ENCODE data around the gene REV1. TPM values are rescaled to one million over a fixed set of nuclear protein-coding genes. Genes with fewer than 3 reads are reported as not detected.

Gene REV1
- total RNA-seq, 1 experiment from 2014 or later: 96.3 TPM

DNA sequence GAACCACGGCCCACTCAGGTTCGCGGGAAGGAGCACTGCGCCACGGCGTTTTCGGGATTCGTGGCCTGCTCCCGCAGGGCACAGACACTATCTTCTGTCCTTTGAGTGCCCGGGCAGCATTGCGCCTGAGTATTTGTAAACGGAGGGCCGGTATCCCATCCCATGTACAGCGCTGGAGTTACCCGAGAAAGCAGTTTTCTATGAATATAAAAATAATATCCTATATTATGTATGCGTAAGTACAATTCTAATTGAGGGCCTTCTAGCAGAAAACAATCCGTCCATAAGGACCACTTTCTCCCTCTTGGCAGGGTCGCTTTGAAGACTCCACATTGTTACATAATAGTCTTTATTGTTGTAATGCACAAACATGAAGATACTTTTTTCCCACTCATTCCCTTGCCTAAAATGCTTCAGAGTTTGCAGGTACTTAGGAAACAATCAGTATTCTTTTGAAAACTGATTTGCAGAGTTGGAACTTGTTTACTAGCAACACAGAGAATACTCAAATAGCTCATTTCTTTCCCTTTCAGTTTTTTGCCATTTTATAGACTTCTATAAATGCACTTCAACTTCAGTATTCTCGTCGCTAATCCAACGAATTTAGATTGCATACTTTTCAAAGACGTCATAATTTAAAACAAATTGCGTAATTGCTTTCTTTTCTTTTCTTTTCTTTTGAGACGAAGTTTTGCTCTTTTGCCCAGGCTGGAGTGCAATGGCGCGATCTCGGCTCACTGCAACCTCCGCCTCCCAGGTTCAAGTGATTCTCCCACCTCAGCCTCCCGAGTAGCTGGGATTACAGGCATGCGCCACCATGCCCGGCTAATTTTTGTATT lies 1.0 kb upstream of the REV1 start:
- H3K4me3 ChIP-seq (ENCODE audit: low read length): peak overlapping the region; percentile 90
- H3K9ac ChIP-seq (ENCODE audit: low read length): peak overlapping the region; percentile 83
- peak overlapping the region; percentile 99 for H2AFZ ChIP-seq (ENCODE audit: low read length)
- H3K4me1 ChIP-seq (ENCODE audit: low read length): peaks cover 23% of the 10 kb centered on the region
- H3K36me3 ChIP-seq (ENCODE audit: insufficient read depth, low read length): no peaks in the 10 kb centered on the region
- H3K27ac ChIP-seq (ENCODE audit: low read length): no peak overlapping the region
- no peak for DNase-seq
- H3K79me2 ChIP-seq (ENCODE audit: low read length): peaks cover 24% of the 10 kb centered on the region
- peak overlapping the region; percentile 96 for H3K4me2 ChIP-seq (ENCODE audit: low read depth, low read length, poor library complexity, severe bottlenecking)
- H4K20me1 ChIP-seq (ENCODE audit: insufficient read depth, low read depth, low read length): no peaks in the 10 kb centered on the region; the same call in 1 of the 2 replicates
- no peaks in the 10 kb centered on the region for H3K9me3 ChIP-seq (ENCODE audit: low read length)
- no peaks in the 10 kb centered on the region for H3K9me2 ChIP-seq (replicated peaks; ENCODE audit: insufficient read depth, low read length)
- H3K27me3 ChIP-seq (ENCODE audit: low read length): no peaks in the 10 kb centered on the region

GRCh38 chr2:99489063-99489760 lies 605 bp downstream of the REV1 start:
- Histone ChIP-seq H3K27ac (ENCODE audit: low read length) (peak overlapping the region; percentile 70), H3K9me3 (ENCODE audit: low read length) (no peaks in the 10 kb centered on the region), H3K79me2 (ENCODE audit: low read length) (peaks cover 40% of the 10 kb centered on the region), H3K9ac (ENCODE audit: low read length) (peak overlapping the region; percentile 83), H2AFZ (ENCODE audit: low read length) (no peak overlapping the region), H3K9me2 (replicated peaks; ENCODE audit: insufficient read depth, low read length) (no peaks in the 10 kb centered on the region), H3K36me3 (ENCODE audit: insufficient read depth, low read length) (no peaks in the 10 kb centered on the region), H3K27me3 (ENCODE audit: low read length) (no peaks in the 10 kb centered on the region), H4K20me1 (ENCODE audit: insufficient read depth, low read depth, low read length) (no peaks in the 10 kb centered on the region; the same call in 1 of the 2 replicates), H3K4me1 (ENCODE audit: low read length) (peaks cover 39% of the 10 kb centered on the region), H3K4me2 (ENCODE audit: low read depth, low read length, poor library complexity, severe bottlenecking) (peak overlapping the region; percentile 90), H3K4me3 (ENCODE audit: low read length) (peak overlapping the region; percentile 87)
- peak; percentile 80 for DNase-seq

DNA sequence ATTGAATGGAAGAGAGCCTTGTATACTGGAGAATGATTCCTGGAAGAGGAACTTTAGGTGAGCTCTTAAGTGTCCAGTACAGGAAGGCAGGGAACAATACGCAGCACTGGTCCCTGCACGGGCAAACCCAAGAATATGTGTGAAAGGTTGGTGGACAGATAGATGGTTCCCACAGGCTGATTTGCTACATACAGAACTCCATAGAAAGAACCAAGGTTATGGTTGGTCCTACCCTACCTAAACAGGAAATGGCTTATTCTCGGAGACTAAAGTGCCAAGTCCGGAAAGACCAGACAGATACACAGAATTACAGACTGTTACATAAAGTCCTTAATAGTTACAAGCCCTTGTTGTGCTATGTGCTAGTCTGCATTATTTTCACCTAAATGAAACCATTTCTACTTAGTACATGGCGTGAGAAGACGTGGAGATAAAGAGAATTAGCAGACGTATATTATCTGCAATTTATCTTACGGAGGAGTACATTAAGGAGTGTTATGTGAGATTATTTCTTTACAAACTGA lies 1.2 kb downstream of the REV1 start:
- Histone ChIP-seq H3K9me3 (ENCODE audit: low read length) (no peaks in the 10 kb centered on the region), H2AFZ (ENCODE audit: low read length) (no peak overlapping the region), H3K4me2 (ENCODE audit: low read depth, low read length, poor library complexity, severe bottlenecking) (peak overlapping the region; percentile 90), H3K9ac (ENCODE audit: low read length) (peak overlapping the region; percentile 83), H3K27me3 (ENCODE audit: low read length) (no peaks in the 10 kb centered on the region), H3K4me1 (ENCODE audit: low read length) (peaks cover 45% of the 10 kb centered on the region), H3K27ac (ENCODE audit: low read length) (peak overlapping the region; percentile 70), H3K4me3 (ENCODE audit: low read length) (peak overlapping the region; percentile 87), H3K36me3 (ENCODE audit: insufficient read depth, low read length) (no peaks in the 10 kb centered on the region), H3K9me2 (replicated peaks; ENCODE audit: insufficient read depth, low read length) (no peaks in the 10 kb centered on the region), H3K79me2 (ENCODE audit: low read length) (peaks cover 46% of the 10 kb centered on the region), H4K20me1 (ENCODE audit: insufficient read depth, low read depth, low read length) (peaks cover under 1% of the 10 kb centered on the region; the same call in 1 of the 2 replicates)
- DNase-seq: peak; percentile 80

DNA sequence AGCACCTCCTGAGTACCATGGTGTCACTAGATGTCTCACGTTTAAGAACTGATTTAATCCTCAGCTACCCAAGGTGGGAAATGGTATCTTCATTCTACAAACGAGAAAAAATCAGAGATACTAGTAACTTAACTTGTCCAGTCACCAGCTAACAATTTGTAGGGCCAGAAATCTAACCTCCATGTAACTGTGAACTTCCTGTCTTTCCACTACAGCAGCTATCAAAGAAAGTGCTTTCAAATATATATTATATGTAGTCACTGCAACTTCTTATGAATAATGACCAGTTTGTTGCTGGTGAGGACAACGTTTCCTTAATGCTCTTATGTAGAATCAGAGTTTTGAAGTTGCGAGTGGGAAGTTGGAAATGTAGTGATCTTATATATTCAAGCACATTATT lies 1.9 kb downstream of the REV1 start:
- peaks cover 52% of the 10 kb centered on the region for H3K4me1 ChIP-seq (ENCODE audit: low read length)
- H3K9me2 ChIP-seq (replicated peaks; ENCODE audit: insufficient read depth, low read length): no peaks in the 10 kb centered on the region
- no peaks in the 10 kb centered on the region for H3K27me3 ChIP-seq (ENCODE audit: low read length)
- H4K20me1 ChIP-seq (ENCODE audit: insufficient read depth, low read depth, low read length): peaks cover 6% of the 10 kb centered on the region
- peaks cover 53% of the 10 kb centered on the region for H3K79me2 ChIP-seq (ENCODE audit: low read length)
- no peak for DNase-seq
- no peak overlapping the region for H3K4me3 ChIP-seq (ENCODE audit: low read length)
- H3K4me2 ChIP-seq (ENCODE audit: low read depth, low read length, poor library complexity, severe bottlenecking): no peak overlapping the region
- no peak overlapping the region for H3K9ac ChIP-seq (ENCODE audit: low read length)
- no peak overlapping the region for H3K27ac ChIP-seq (ENCODE audit: low read length)
- no peaks in the 10 kb centered on the region for H3K9me3 ChIP-seq (ENCODE audit: low read length)
- H2AFZ ChIP-seq (ENCODE audit: low read length): no peak overlapping the region
- H3K36me3 ChIP-seq (ENCODE audit: insufficient read depth, low read length): peaks cover 2% of the 10 kb centered on the region; the same call in 1 of the 2 replicates

DNA sequence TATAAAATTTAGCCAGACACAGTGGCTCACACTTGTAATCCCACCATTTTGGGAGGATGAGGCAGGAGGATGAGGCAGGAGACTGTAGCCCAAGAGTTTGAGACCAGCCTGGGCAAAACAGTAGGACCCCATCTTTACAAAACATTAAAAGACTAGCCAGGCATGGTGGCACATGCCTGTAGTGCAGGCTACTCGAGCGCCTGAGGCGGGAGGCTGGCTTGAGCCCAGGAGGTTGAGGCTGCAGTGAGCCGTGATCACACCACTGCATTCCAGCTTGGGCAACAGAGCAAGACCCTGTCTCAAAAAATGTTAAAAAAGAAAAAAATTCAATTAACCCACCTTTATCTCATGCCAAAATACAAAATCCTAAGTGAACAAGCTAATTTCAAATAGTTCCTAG lies 4.0 kb downstream of the REV1 start:
- H3K27ac ChIP-seq (ENCODE audit: low read length): peak overlapping the region; percentile 1; the same call in 1 of the 2 replicates
- no peak overlapping the region for H3K9ac ChIP-seq (ENCODE audit: low read length)
- no peaks in the 10 kb centered on the region for H3K27me3 ChIP-seq (ENCODE audit: low read length)
- H3K4me2 ChIP-seq (ENCODE audit: low read depth, low read length, poor library complexity, severe bottlenecking): peak overlapping the region; percentile 62
- H3K79me2 ChIP-seq (ENCODE audit: low read length): peaks cover 74% of the 10 kb centered on the region
- no peak overlapping the region for H3K4me3 ChIP-seq (ENCODE audit: low read length)
- H3K36me3 ChIP-seq (ENCODE audit: insufficient read depth, low read length): peaks cover 2% of the 10 kb centered on the region; the same call in 1 of the 2 replicates
- no peak for DNase-seq
- H3K9me3 ChIP-seq (ENCODE audit: low read length): no peaks in the 10 kb centered on the region
- peaks cover 18% of the 10 kb centered on the region for H4K20me1 ChIP-seq (ENCODE audit: insufficient read depth, low read depth, low read length)
- no peaks in the 10 kb centered on the region for H3K9me2 ChIP-seq (replicated peaks; ENCODE audit: insufficient read depth, low read length)
- H3K4me1 ChIP-seq (ENCODE audit: low read length): peaks cover 54% of the 10 kb centered on the region
- no peak overlapping the region for H2AFZ ChIP-seq (ENCODE audit: low read length)

DNA sequence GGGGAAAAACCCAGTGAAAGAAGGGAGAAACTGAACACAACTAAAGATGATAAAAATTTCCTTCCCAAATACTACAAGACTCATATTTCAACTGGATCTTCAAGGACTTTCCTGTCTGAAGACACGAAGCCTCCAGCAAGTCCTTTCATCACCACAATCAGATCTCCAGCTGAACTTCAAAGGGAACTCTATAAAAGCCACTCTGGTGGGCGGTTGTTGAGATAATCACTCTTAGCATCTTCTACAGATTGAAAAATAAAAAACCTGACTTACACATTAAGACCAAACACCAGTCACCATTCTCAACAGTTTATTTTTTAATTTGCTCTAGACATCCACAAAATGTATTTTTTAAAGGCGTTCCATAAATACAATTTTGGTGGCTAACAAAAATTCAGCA lies 4.4 kb downstream of the REV1 start:
- Histone ChIP-seq H3K27ac (ENCODE audit: low read length) (peak overlapping the region; percentile 1), H4K20me1 (ENCODE audit: insufficient read depth, low read depth, low read length) (peaks cover 18% of the 10 kb centered on the region), H3K4me1 (ENCODE audit: low read length) (peaks cover 54% of the 10 kb centered on the region), H3K4me2 (ENCODE audit: low read depth, low read length, poor library complexity, severe bottlenecking) (peak overlapping the region; percentile 62), H3K4me3 (ENCODE audit: low read length) (no peak overlapping the region), H3K9me3 (ENCODE audit: low read length) (no peaks in the 10 kb centered on the region), H3K9me2 (replicated peaks; ENCODE audit: insufficient read depth, low read length) (no peaks in the 10 kb centered on the region), H3K36me3 (ENCODE audit: insufficient read depth, low read length) (peaks cover 2% of the 10 kb centered on the region; the same call in 1 of the 2 replicates), H2AFZ (ENCODE audit: low read length) (no peak overlapping the region), H3K9ac (ENCODE audit: low read length) (no peak overlapping the region), H3K27me3 (ENCODE audit: low read length) (no peaks in the 10 kb centered on the region), H3K79me2 (ENCODE audit: low read length) (peaks cover 78% of the 10 kb centered on the region)
- DNase-seq: no peak

- H3K79me2 ChIP-seq (ENCODE audit: low read length): peaks cover 89% of the 10 kb centered on the region
- H3K4me3 ChIP-seq (ENCODE audit: low read length): no peak overlapping the region
- H3K9me2 ChIP-seq (replicated peaks; ENCODE audit: insufficient read depth, low read length): no peaks in the 10 kb centered on the region
- H2AFZ ChIP-seq (ENCODE audit: low read length): no peak overlapping the region
- peaks cover 66% of the 10 kb centered on the region for H3K4me1 ChIP-seq (ENCODE audit: low read length)
- no peak overlapping the region for H3K9ac ChIP-seq (ENCODE audit: low read length)
- no peaks in the 10 kb centered on the region for H3K27me3 ChIP-seq (ENCODE audit: low read length)
- DNase-seq: no peak
- H3K27ac ChIP-seq (ENCODE audit: low read length): no peak overlapping the region; the same call in 1 of the 2 replicates
- peaks cover 2% of the 10 kb centered on the region; the same call in 1 of the 2 replicates for H3K36me3 ChIP-seq (ENCODE audit: insufficient read depth, low read length)
- H3K9me3 ChIP-seq (ENCODE audit: low read length): no peaks in the 10 kb centered on the region
- peak overlapping the region; percentile 62 for H3K4me2 ChIP-seq (ENCODE audit: low read depth, low read length, poor library complexity, severe bottlenecking)
- H4K20me1 ChIP-seq (ENCODE audit: insufficient read depth, low read depth, low read length): peaks cover 18% of the 10 kb centered on the region
Measured at GRCh38 chr2:99484205-99484604, 5.6 kb downstream of the REV1 start.

DNA sequence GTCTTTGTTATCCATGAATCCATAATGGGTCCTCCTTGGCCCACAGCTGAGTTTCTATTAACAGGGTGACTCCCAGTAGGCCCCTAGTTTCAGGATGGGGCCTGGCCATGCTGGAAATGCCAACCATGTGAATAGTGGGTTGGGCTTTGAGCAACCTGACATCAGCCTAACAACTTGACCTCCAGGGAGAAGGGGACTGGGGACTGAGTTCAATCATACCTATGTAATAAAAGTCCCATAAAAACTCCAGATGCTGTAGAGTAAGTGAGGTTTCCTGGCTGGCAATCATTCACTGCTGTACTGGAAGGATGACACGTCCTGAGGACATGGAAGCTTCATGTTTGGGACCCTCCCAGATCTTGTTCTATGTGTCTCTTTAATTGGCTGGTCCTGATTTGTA lies 7.9 kb downstream of the REV1 start:
- no peak overlapping the region for H3K4me3 ChIP-seq (ENCODE audit: low read length)
- peaks cover 100% of the 10 kb centered on the region for H3K79me2 ChIP-seq (ENCODE audit: low read length)
- no peak overlapping the region for H2AFZ ChIP-seq (ENCODE audit: low read length)
- peaks cover 76% of the 10 kb centered on the region for H3K4me1 ChIP-seq (ENCODE audit: low read length)
- no peaks in the 10 kb centered on the region for H3K9me2 ChIP-seq (replicated peaks; ENCODE audit: insufficient read depth, low read length)
- no peaks in the 10 kb centered on the region for H3K27me3 ChIP-seq (ENCODE audit: low read length)
- peaks cover 5% of the 10 kb centered on the region; the same call in 1 of the 2 replicates for H3K36me3 ChIP-seq (ENCODE audit: insufficient read depth, low read length)
- no peak overlapping the region for H3K27ac ChIP-seq (ENCODE audit: low read length)
- no peak overlapping the region for H3K4me2 ChIP-seq (ENCODE audit: low read depth, low read length, poor library complexity, severe bottlenecking)
- no peaks in the 10 kb centered on the region for H3K9me3 ChIP-seq (ENCODE audit: low read length)
- DNase-seq: no peak
- H3K9ac ChIP-seq (ENCODE audit: low read length): no peak overlapping the region
- peaks cover 27% of the 10 kb centered on the region for H4K20me1 ChIP-seq (ENCODE audit: insufficient read depth, low read depth, low read length)

All from Karpas-422 (cell line).